GM12878 (cell line): ENCODE data around the gene ACVR1. TPM values are rescaled to one million over a fixed set of nuclear protein-coding genes. Genes with fewer than 3 reads are reported as not detected.

Experiments used
- ATAC-seq: fragments of 200-7000 bp; cut with Tn5 transposase; 3 replicates; pipeline ENCODE4 v1.9.1; 2020; ENCODE audit warnings: mild to moderate bottlenecking, moderate library complexity
- BruUV-seq: library from RNA; stranded (reverse); fragments of 400-500 nt; replicated peaks from 2 replicates; lab custom pipeline; 2021; lab: Mats Ljungman, UMichigan
- CTCF ChIA-PET: fragments of 300-600 bp; sonication (Branson Sonifier 250); formaldehyde crosslinking; extraction: SDS; loops from one replicate; lab custom pipeline; 2021; ENCODE audit warnings: inconsistent platforms; lab: Yijun Ruan, JAX
- POLR2A ChIA-PET: fragments of 350-600 bp; formaldehyde crosslinking; extraction: SDS; loops from one replicate; lab custom pipeline; 2021; ENCODE audit warnings: inconsistent platforms; lab: Charles Lee
- RAD21 ChIA-PET: fragments of 300-600 bp; sonication (Branson Sonifier 250); formaldehyde crosslinking; loops from one replicate; lab custom pipeline; 2023; ENCODE audit warnings: antibody characterized with exemption; ENCODE audit not compliant: unreplicated experiment; lab: Charles Lee
- SMC1A ChIA-PET: fragments of 300-600 bp; sonication (Branson Sonifier 250); formaldehyde crosslinking; loops from one replicate; lab custom pipeline; 2023; ENCODE audit not compliant: unreplicated experiment, uncharacterized antibody; lab: Charles Lee
- DNase-seq: peaks from one replicate; pipeline ENCODE4 v3.0.0-alpha.2; 2011; ENCODE audit warnings: low read depth, low spot score
- FAIRE-seq: peaks from 3 replicates; lab custom pipeline; 2011; peaks lifted over from hg19 to GRCh38; lab: Jason Lieb, UNC
- H2AFZ ChIP-seq: 2 replicates; pipeline ENCODE4 v1.6.0; 2011; ENCODE audit warnings: low read depth, low read length, control low read depth; ENCODE audit not compliant: control insufficient read depth
- H3K27ac ChIP-seq: 2 replicates; pipeline ENCODE4 v1.5.1; 2011; ENCODE audit warnings: control low read depth; ENCODE audit not compliant: control insufficient read depth, insufficient read depth
- H3K27me3 ChIP-seq, 2 experiments: replicated peaks in 1 of 2; 2 replicates each; pipeline versions ENCODE4 v1.6.0 to v1.6.1; 2011; ENCODE audit warnings: low read length in 1 of 2; ENCODE audit not compliant: control insufficient read depth in 2 of 2, insufficient read depth in 2 of 2
- H3K36me3 ChIP-seq, 2 experiments: 2 replicates each; pipeline ENCODE4 v1.5.1; 2011; ENCODE audit warnings: low read length in 1 of 2; ENCODE audit not compliant: control insufficient read depth in 2 of 2, insufficient read depth in 2 of 2
- H3K4me1 ChIP-seq: 2 replicates; pipeline ENCODE4 v1.6.1; 2011; ENCODE audit warnings: mild to moderate bottlenecking, low read length, moderate library complexity, mixed read lengths; ENCODE audit not compliant: control insufficient read depth, insufficient read depth
- H3K4me2 ChIP-seq: 2 replicates; pipeline ENCODE4 v1.6.0; 2011; ENCODE audit warnings: control low read depth; ENCODE audit not compliant: control insufficient read depth, insufficient read depth
- H3K4me3 ChIP-seq: fragments of 200-600 bp; sonication (generic); 2 replicates; pipeline ENCODE4 v1.5.1; 2016
- H3K79me2 ChIP-seq: 2 replicates; pipeline ENCODE4 v1.6.0; 2011; ENCODE audit warnings: low read length; ENCODE audit not compliant: control insufficient read depth, insufficient read depth
- H3K9ac ChIP-seq: 2 replicates; pipeline ENCODE4 v1.8.0; 2011; ENCODE audit warnings: low read length, control low read depth, mixed read lengths; ENCODE audit not compliant: control insufficient read depth, insufficient read depth
- H3K9me3 ChIP-seq: replicated peaks from 3 replicates; pipeline ENCODE4 v1.5.1; 2011; ENCODE audit warnings: mild to moderate bottlenecking, low read length; ENCODE audit not compliant: control insufficient read depth, insufficient read depth
- H4K20me1 ChIP-seq: 2 replicates; pipeline ENCODE4 v1.6.0; 2011; ENCODE audit not compliant: control insufficient read depth, insufficient read depth
- ATF7 ChIP-seq: fragments of 450-650 bp; IDR thresholded peaks from 2 replicates; pipeline ENCODE4 v1.6.1; 2016; ENCODE audit warnings: low read depth, mild to moderate bottlenecking
- BMI1 ChIP-seq: fragments of 450-650 bp; IDR thresholded peaks from 2 replicates; pipeline ENCODE4 v1.6.1; 2016; ENCODE audit warnings: mild to moderate bottlenecking, moderate library complexity, borderline replicate concordance
- CHD4 ChIP-seq: fragments of 200-600 bp; sonication (generic); IDR thresholded peaks from 2 replicates; pipeline ENCODE4 v1.6.1; 2016; ENCODE audit warnings: mild to moderate bottlenecking
- FOXK2 ChIP-seq: fragments of 450-650 bp; IDR thresholded peaks from 2 replicates; pipeline ENCODE4 v1.6.1; 2017; ENCODE audit warnings: mild to moderate bottlenecking, moderate library complexity
- FOXM1 ChIP-seq: IDR thresholded peaks from 2 replicates; pipeline ENCODE4 v1.6.1; 2012; ENCODE audit warnings: low read depth, mild to moderate bottlenecking, inconsistent platforms, low read length, moderate library complexity
- GABPA ChIP-seq: IDR thresholded peaks from 2 replicates; pipeline ENCODE4 v1.6.1; 2014; ENCODE audit warnings: antibody characterized with exemption, low read depth, mild to moderate bottlenecking, inconsistent platforms
- NBN ChIP-seq: fragments of 450-650 bp; IDR thresholded peaks from 2 replicates; pipeline ENCODE4 v1.6.1; 2016
- PKNOX1 ChIP-seq: fragments of 450-650 bp; IDR thresholded peaks from 2 replicates; pipeline ENCODE4 v1.6.1; 2016; ENCODE audit warnings: mild to moderate bottlenecking
- RELB ChIP-seq: fragments of 450-650 bp; IDR thresholded peaks from 2 replicates; pipeline ENCODE4 v1.6.1; 2017; ENCODE audit warnings: low read depth, mild to moderate bottlenecking, moderate library complexity
- RFX5 ChIP-seq: IDR thresholded peaks from 2 replicates; pipeline ENCODE4 v1.6.1; 2011; ENCODE audit warnings: low read depth, low read length, improper control_type of control experiment
- SIN3A ChIP-seq: IDR thresholded peaks from 2 replicates; pipeline ENCODE4 v1.6.1; 2012; ENCODE audit warnings: low read depth, low read length, improper control_type of control experiment
- SIX5 ChIP-seq: IDR thresholded peaks from 2 replicates; pipeline ENCODE4 v1.6.1; 2011; ENCODE audit warnings: mild to moderate bottlenecking, low read depth, low read length, moderate library complexity; ENCODE audit not compliant: severe bottlenecking
- SMAD5 ChIP-seq: IDR thresholded peaks from 2 replicates; pipeline ENCODE4 v1.6.1; 2016; ENCODE audit warnings: antibody characterized with exemption, low read depth
- SMC3 ChIP-seq: IDR thresholded peaks from 2 replicates; pipeline ENCODE4 v1.6.1; 2011; ENCODE audit warnings: low read length, improper control_type of control experiment, borderline replicate concordance
- STAT1 ChIP-seq: fragments of 450-650 bp; conservative IDR thresholded peaks from 2 replicates; pipeline ENCODE4 v1.6.1; 2014; ENCODE audit warnings: antibody characterized with exemption, mild to moderate bottlenecking
- SUPT20H ChIP-seq: IDR thresholded peaks from 2 replicates; pipeline ENCODE4 v1.6.1; 2011; ENCODE audit warnings: low read depth, mild to moderate bottlenecking, low read length, moderate library complexity, borderline replicate concordance; ENCODE audit not compliant: control insufficient read depth
- ZNF217 ChIP-seq: fragments of 450-650 bp; IDR thresholded peaks from 2 replicates; pipeline ENCODE4 v1.6.1; 2017; ENCODE audit warnings: antibody characterized with exemption, mild to moderate bottlenecking
- WGBS: methylation state at CpG from one replicate; pipeline ENCODE4 v1.1.6; 2016; ENCODE audit warnings: low lambda C conversion rate; ENCODE audit not compliant: insufficient replicate concordance, insufficient coverage; ENCODE audit errors: missing lambda C conversion rate; 5-methylcytosine and 5-hydroxymethylcytosine counted together
- in situ Hi-C: fragments of 300-500 bp; cut with MboI; formaldehyde crosslinking; loops from 9 replicates; pipeline ENCODE4 v1.14.3; 2018; ENCODE audit warnings: mixed read lengths
- intact Hi-C: fragments of 100-400 bp; cut with micrococcal nuclease; formaldehyde crosslinking; loops from one replicate; pipeline ENCODE4 v1.14.2; 2022; ENCODE audit not compliant: unreplicated experiment
- polyA plus RNA-seq, 11 experiments: library from polyadenylated mRNA; depleted of rRNA in 4 of 11; unstranded in 6 of 11; stranded (reverse) in 5 of 11; fragments of >200 nt; fragmentation: Nextera tagmentation in 4 of 11; fragmentation: Illumina TruSeq in 1 of 11; extraction: Ambion mirVana in 4 of 11; extraction: Trizol in 1 of 11; gene quantifications; 1 replicate in 1 of 11; 2 replicates in 10 of 11; pipeline versions ENCODE4 v1.2.1 to v1.2.3, GENCODE V29; 2011 to 2016; ENCODE audit warnings: inconsistent platforms in 2 of 11, missing spikeins in 2 of 11, low read depth in 1 of 11
- total RNA-seq, 4 experiments: library from RNA; depleted of rRNA in 3 of 4; stranded (reverse); fragments of >200 nt in 3 of 4; fragmentation: Illumina TruSeq in 1 of 4; extraction: Trizol in 1 of 4; gene quantifications; 2 replicates each; pipeline versions ENCODE4 v1.2.1 to v1.2.3, GENCODE V29; 2013 to 2021

Gene ACVR1
- total and polyA plus RNA-seq, 10 of the 15 experiments (the other 5 are each of a cell fraction or from before 2014, with no cell fraction given), result 0.06 to 0.24 (median 0.14) TPM; not detected in 4

GRCh38 chr2:157822533-157822932, 53.6 kb downstream of the ACVR1 start:
- no peak overlapping the region for H3K4me3 ChIP-seq

GRCh38 chr2:157821519-157822131, 54.5 kb downstream of the ACVR1 start:
- Histone ChIP-seq H2AFZ (no peak overlapping the region), H3K27me3 (no peaks in the 10 kb centered on the region), H3K36me3 (no peaks in the 10 kb centered on the region), H3K9ac (no peak overlapping the region), H4K20me1 (no peaks in the 10 kb centered on the region), H3K4me1 (no peaks in the 10 kb centered on the region), H3K79me2 (no peaks in the 10 kb centered on the region), H3K27ac (no peak overlapping the region), H3K9me3 (no peaks in the 10 kb centered on the region), H3K4me2 (no peak overlapping the region), H3K4me3 (no peak overlapping the region)
- ATAC-seq, result no peak
- ChIA-PET RAD21 (no interaction called here), SMC1A (no interaction called here), POLR2A (no interaction called here), CTCF (interaction anchor here (0.9 kb wide), 1 partner anchor 181 kb away, joined by 3 read pairs; no protein-coding TSS in a partner anchor)
- no peak for FAIRE-seq
- DNase-seq, result no peak
- in situ Hi-C loops (no loop called here), intact Hi-C loops (no loop called here)
- 100% methylated on average over 1 of the region's 1 CpG for WGBS
- BruUV-seq, result no TSS peak
- TF ChIP-seq CHD4 (no peak), SIX5 (no peak), NBN (no peak), ZNF217 (no peak), BMI1 (no peak), SMAD5 (no peak), SUPT20H (no peak), FOXK2 (no peak), GABPA (no peak), SIN3A (no peak), RELB (no peak)

More at GRCh38 chr2:157822533-157822932, 53.6 kb downstream of the ACVR1 start:
- ATAC-seq (no peak), FAIRE-seq (no peak), DNase-seq (no peak)
- Histone ChIP-seq H3K27ac (no peak overlapping the region), H3K4me2 (no peak overlapping the region), H3K4me1 (no peaks in the 10 kb centered on the region), H3K9ac (no peak overlapping the region), H4K20me1 (no peaks in the 10 kb centered on the region), H3K9me3 (no peaks in the 10 kb centered on the region), H3K27me3 (no peaks in the 10 kb centered on the region), H2AFZ (no peak overlapping the region), H3K79me2 (no peaks in the 10 kb centered on the region), H3K36me3 (no peaks in the 10 kb centered on the region)
- BruUV-seq, result no TSS peak
- POLR2A ChIA-PET, result no interaction called here
- SMC1A ChIA-PET, result no interaction called here
- CTCF ChIA-PET, result no interaction called here
- RAD21 ChIA-PET, result no interaction called here
- in situ Hi-C loops (no loop called here), intact Hi-C loops (no loop called here)
- TF ChIP-seq ATF7 (no peak), STAT1 (no peak), NBN (no peak), FOXM1 (no peak), PKNOX1 (no peak), SMC3 (no peak), RFX5 (no peak)
- 42% methylated on average over 4 of the region's 4 CpGs for WGBS
